ENCODE data around the gene COBL. TPM values are rescaled to one million over a fixed set of nuclear protein-coding genes. Genes with fewer than 3 reads are reported as not detected.

Gene COBL
- total RNA-seq, 2 experiments from 2014 or later, result not detected

DNA sequence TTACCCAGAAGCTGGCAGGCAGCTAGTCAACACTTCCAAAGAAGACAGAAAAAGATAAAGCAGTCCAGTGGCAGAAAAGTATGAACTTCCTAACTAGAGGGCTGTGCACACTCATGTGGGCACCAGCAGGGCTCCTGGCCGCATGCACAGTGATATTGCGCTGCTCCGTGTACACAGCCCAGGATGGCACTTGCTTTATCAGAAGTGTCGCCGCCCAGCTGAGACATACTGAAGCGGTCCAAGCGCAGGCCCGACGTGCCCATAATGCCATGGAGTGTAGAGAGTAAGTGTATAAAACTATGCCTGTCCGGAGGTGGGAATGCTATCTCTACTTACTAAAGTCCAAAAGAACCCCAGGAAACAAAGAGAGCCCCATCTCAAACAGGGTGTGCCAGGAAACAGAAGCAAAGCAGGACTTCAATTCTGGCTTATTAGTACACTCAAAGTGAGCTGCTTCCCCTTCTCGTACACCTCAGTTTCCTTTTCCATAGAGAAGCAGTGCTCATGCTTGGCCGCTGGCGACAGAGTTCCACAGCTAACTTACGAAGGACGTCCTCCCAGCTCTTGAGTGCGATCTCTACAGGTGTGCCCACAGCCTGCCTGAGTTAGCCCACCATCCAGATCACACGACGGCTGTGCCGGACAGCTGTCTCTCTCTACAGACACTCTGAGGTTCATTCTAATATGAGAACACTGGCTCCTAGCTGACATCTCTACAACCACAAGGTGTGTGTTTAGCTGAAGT lies 234.3 kb downstream of the COBL start:
- intact Hi-C loops (cut with micrococcal nuclease), result no loop called here
- no peak overlapping the region for H3K27ac Mint-ChIP-seq
- ChIA-PET POLR2A (no interaction called here), CTCF (no interaction called here)
- no peak for DNase-seq
- no peak overlapping the region for H3K4me3 Mint-ChIP-seq
- no peaks in the 10 kb centered on the region for H3K27me3 Mint-ChIP-seq
- H3K4me1 Mint-ChIP-seq (ENCODE audit: low read depth), result no peaks in the 10 kb centered on the region
- no peaks in the 10 kb centered on the region for H3K9me3 Mint-ChIP-seq
- no peaks in the 10 kb centered on the region for H3K36me3 Mint-ChIP-seq

DNA sequence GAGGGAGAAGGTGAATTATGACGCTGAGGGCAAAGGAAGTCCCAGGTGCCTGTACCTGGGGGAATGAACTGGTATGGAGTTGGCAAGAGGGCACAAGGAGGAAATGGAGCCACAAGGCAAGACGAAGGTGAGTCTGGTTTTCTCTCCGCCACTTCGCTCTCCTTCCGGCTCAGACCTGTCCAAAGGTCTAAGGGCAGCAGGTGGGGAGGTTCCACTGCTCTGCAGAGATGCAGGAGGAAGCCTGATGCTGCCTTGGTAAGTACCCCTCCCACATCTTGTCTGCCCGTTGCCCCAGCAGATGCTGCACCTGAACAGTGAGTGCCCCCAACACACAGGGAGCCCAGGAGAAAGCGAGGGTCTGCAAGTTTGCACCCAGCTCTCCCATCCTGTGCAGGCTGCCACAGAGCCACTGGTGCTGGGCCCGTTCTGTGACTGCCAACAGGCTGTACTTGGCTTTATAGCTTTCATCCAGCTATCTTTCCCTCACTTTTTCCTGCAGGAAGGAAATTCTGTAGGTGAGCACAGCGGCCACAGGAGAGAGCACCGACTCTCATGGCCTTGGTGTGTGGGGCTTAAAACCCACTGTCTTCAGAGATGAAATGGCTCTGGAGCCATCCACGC lies 235.2 kb downstream of the COBL start:
- DNase-seq, result no peak
- no peaks in the 10 kb centered on the region for H3K27me3 Mint-ChIP-seq
- intact Hi-C loops (cut with micrococcal nuclease), result no loop called here
- H3K27ac Mint-ChIP-seq, result no peak overlapping the region
- no peaks in the 10 kb centered on the region for H3K9me3 Mint-ChIP-seq
- no peak overlapping the region for H3K4me3 Mint-ChIP-seq
- H3K36me3 Mint-ChIP-seq, result no peaks in the 10 kb centered on the region
- POLR2A ChIA-PET, result no interaction called here
- H3K4me1 Mint-ChIP-seq (ENCODE audit: low read depth), result no peaks in the 10 kb centered on the region
- CTCF ChIA-PET, result no interaction called here

GRCh38 chr7:51080622-51081269 lies 235.9 kb downstream of the COBL start:
- H3K9me3 Mint-ChIP-seq, result no peaks in the 10 kb centered on the region

DNA sequence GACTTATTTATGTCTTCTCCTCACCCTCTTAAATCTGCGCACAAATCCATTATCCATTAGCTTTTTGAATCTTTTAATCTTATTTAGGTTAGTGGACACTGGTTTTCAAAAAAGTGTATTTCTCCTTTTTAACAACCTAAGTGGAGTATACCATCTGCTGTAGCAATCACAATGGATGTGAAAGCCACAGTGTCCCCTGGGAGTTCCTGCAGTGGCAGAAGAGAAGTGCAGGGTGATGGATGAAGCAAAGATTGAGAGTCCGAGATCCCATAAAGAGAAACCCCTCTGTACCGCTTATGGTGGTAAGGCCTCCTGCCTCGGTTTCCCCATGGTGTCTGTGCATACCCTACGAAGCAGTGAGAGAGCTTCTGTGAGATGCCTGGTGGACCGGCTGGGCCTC lies 236.4 kb downstream of the COBL start:
- H3K4me3 Mint-ChIP-seq, result no peak overlapping the region
- H3K27ac Mint-ChIP-seq, result no peak overlapping the region
- H3K27me3 Mint-ChIP-seq, result no peaks in the 10 kb centered on the region
- DNase-seq, result no peak
- no peaks in the 10 kb centered on the region for H3K9me3 Mint-ChIP-seq
- no peaks in the 10 kb centered on the region for H3K36me3 Mint-ChIP-seq
- ChIA-PET CTCF (interaction anchor here (0.9 kb wide), 1 partner anchor 81 kb away, joined by 4 read pairs; no protein-coding TSS in a partner anchor), POLR2A (no interaction called here)
- no peaks in the 10 kb centered on the region for H3K4me1 Mint-ChIP-seq (ENCODE audit: low read depth)
- intact Hi-C loops (cut with micrococcal nuclease), result no loop called here

More at GRCh38 chr7:51080622-51081269, 235.9 kb downstream of the COBL start:
- H3K4me1 Mint-ChIP-seq (ENCODE audit: low read depth), result no peaks in the 10 kb centered on the region
- H3K27ac Mint-ChIP-seq, result no peak overlapping the region
- DNase-seq, result no peak
- intact Hi-C loops (cut with micrococcal nuclease), result no loop called here
- H3K4me3 Mint-ChIP-seq, result no peak overlapping the region
- H3K27me3 Mint-ChIP-seq, result no peaks in the 10 kb centered on the region
- POLR2A ChIA-PET, result no interaction called here
- H3K36me3 Mint-ChIP-seq, result no peaks in the 10 kb centered on the region
- CTCF ChIA-PET, result no interaction called here

DNA sequence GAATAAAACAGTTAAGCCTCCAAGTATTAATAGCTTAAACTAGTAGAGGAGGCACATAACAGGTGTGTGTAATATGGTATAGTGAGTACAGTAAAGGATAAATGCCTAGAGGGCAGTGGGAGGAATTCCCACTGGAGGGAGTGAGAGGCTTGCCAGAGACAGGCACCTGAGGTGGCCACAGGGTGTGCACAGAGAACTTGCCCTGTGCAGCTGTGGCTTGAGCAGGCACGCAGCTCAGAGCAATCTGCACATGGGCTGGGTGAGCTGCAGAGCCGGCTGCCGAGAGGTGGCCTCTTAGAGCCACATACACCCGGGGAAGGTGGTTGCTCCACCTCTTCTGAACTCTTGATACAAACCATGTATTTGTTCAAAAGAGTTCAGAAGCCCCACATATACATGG lies 237.1 kb downstream of the COBL start:
- CTCF ChIA-PET, result interaction anchor here (0.9 kb wide), 1 partner anchor 81 kb away, joined by 4 read pairs; no protein-coding TSS in a partner anchor
- no peaks in the 10 kb centered on the region for H3K4me1 Mint-ChIP-seq (ENCODE audit: low read depth)
- no peak for DNase-seq

GRCh38 chr7:51078653-51079052 lies 238.0 kb downstream of the COBL start:
- Mint-ChIP-seq H3K4me3 (no peak overlapping the region), H3K27me3 (no peaks in the 10 kb centered on the region), H3K36me3 (no peaks in the 10 kb centered on the region), H3K4me1 (ENCODE audit: low read depth) (no peaks in the 10 kb centered on the region), H3K9me3 (no peaks in the 10 kb centered on the region), H3K27ac (no peak overlapping the region)
- POLR2A ChIA-PET, result no interaction called here
- CTCF ChIA-PET, result interaction anchor here (0.5 kb wide), 1 partner anchor 63 kb away, joined by 3 read pairs; no protein-coding TSS in a partner anchor
- no peak for DNase-seq
- intact Hi-C loops (cut with micrococcal nuclease), result no loop called here

More for the DNA sequence above, 237.1 kb downstream of the COBL start:
- Mint-ChIP-seq H3K27me3 (no peaks in the 10 kb centered on the region), H3K36me3 (no peaks in the 10 kb centered on the region), H3K4me3 (no peak overlapping the region), H3K9me3 (no peaks in the 10 kb centered on the region), H3K27ac (no peak overlapping the region)
- intact Hi-C loops (cut with micrococcal nuclease), result no loop called here
- POLR2A ChIA-PET, result no interaction called here

DNA sequence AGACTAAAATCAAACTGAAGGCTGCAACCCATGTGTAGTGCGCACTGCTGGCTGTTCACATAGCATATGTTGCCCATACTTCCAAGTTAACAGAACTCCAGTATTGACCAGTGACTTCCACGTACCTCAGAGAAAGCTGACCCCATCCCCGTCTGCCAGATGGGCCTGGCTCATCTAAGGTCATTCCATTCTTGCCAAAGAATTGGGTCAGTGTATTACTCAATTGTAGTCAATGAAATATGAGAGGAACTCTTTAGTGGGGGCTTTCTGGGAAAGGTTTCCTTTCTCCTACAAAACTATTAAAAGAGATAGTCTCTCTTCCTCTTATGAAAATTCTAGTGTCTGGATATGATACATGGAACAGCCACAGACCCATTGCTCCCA lies 238.6 kb downstream of the COBL start:
- no peak for DNase-seq
- CTCF ChIA-PET, result no interaction called here
- Mint-ChIP-seq H3K4me3 (no peak overlapping the region), H3K9me3 (no peaks in the 10 kb centered on the region), H3K4me1 (ENCODE audit: low read depth) (no peaks in the 10 kb centered on the region), H3K27ac (no peak overlapping the region), H3K27me3 (no peaks in the 10 kb centered on the region), H3K36me3 (no peaks in the 10 kb centered on the region)
- intact Hi-C loops (cut with micrococcal nuclease), result no loop called here
- POLR2A ChIA-PET, result no interaction called here

DNA sequence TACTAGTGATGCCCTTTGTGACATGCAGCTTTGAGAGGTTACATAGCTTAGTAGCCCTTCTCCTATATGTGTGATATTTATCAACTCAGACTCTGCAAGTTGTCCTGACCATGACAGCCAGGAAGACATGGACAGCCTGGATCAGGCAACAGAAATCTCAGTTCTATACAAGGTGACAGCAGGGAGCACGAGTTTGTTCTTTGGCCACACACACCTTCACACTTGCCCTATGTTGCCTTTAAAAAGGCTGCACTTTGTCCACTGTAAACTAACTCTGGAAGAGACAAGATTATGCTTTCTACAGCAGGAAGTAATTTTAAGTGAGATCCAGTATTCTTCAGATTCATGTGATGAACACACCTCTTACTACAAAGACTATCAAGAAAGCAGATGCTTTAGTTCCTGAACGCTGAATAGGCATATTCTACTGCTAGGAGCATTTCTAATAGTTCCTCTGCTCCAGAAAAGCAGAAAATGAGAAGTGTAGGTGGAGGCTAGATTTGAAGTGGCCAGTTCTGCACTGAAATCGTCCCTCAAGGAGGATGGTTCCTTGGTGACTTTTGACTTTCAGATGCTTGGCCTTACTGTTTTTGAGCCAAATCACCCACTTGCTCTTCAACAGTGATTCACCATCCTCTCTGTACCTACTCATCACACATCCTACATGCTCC lies 239.2 kb downstream of the COBL start:
- Mint-ChIP-seq H3K27me3 (no peaks in the 10 kb centered on the region), H3K4me1 (ENCODE audit: low read depth) (no peaks in the 10 kb centered on the region), H3K4me3 (no peak overlapping the region), H3K36me3 (no peaks in the 10 kb centered on the region), H3K9me3 (no peaks in the 10 kb centered on the region), H3K27ac (no peak overlapping the region)
- no peak for DNase-seq
- CTCF ChIA-PET, result interaction anchor here (2.0 kb wide), 1 partner anchor 83 kb away, joined by 8 read pairs; no protein-coding TSS in a partner anchor
- intact Hi-C loops (cut with micrococcal nuclease), result no loop called here
- POLR2A ChIA-PET, result no interaction called here

DNA sequence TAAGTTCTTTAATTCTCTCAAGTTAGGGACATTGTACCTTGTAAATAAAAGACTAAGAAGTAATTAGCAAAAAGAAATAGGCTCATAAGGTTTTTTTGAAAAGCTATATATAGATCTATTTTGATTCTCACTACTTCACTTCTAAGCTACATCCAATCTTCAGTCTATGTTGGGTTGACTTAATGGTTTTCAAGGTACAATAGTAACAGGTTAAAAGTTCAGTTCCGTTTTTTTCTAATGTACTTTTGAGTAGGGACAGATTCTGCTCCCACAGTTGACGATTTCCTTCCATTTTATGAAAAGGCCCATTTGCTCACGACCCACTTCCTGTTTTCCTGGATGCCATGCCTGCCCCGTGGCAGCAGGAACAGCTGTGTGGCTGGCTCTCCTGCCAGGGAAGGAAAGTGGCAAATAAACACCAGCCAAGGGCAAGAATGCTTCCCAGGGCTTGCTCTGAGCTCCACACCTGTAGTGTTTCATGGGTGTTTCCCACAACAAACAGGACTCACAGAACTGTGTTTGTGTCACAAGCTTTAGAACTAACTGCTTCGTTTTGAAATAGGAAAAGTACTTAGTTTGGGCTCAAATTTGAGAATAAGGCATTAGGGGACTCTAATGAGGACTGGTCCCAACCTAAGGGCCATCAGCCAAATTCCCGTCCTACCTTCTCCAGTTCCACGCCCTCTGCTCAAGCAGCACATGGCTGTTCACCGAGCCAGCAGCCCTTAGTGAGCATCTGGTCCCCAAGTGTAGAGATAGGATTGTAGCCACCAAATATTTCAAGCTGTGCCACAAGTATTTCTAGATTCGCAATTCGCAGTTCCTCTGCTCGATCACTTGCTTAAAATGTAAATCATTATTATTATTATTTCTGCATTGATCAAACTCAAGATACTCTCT lies 240.7 kb downstream of the COBL start:
- H3K4me1 Mint-ChIP-seq (ENCODE audit: low read depth), result no peaks in the 10 kb centered on the region
- intact Hi-C loops (cut with micrococcal nuclease), result no loop called here
- ChIA-PET CTCF (interaction anchor here (1.3 to 2.0 kb wide), 2 partner anchors 16 to 85 kb away, joined by 5 to 8 read pairs; no protein-coding TSS in a partner anchor), POLR2A (no interaction called here)
- no peaks in the 10 kb centered on the region for H3K27me3 Mint-ChIP-seq
- no peak overlapping the region for H3K4me3 Mint-ChIP-seq
- no peaks in the 10 kb centered on the region for H3K9me3 Mint-ChIP-seq
- no peak for DNase-seq
- no peaks in the 10 kb centered on the region for H3K36me3 Mint-ChIP-seq
- no peak overlapping the region for H3K27ac Mint-ChIP-seq

- POLR2A ChIA-PET, result no interaction called here
- intact Hi-C loops (cut with micrococcal nuclease), result no loop called here
- CTCF ChIA-PET, result no interaction called here
- H3K36me3 Mint-ChIP-seq, result no peaks in the 10 kb centered on the region
- H3K9me3 Mint-ChIP-seq, result no peaks in the 10 kb centered on the region
- no peak overlapping the region for H3K27ac Mint-ChIP-seq
- no peaks in the 10 kb centered on the region for H3K4me1 Mint-ChIP-seq (ENCODE audit: low read depth)
- H3K4me3 Mint-ChIP-seq, result no peak overlapping the region
- DNase-seq, result no peak
- H3K27me3 Mint-ChIP-seq, result no peaks in the 10 kb centered on the region
Observed at GRCh38 chr7:51073171-51073570, 243.4 kb downstream of the COBL start.

DNA sequence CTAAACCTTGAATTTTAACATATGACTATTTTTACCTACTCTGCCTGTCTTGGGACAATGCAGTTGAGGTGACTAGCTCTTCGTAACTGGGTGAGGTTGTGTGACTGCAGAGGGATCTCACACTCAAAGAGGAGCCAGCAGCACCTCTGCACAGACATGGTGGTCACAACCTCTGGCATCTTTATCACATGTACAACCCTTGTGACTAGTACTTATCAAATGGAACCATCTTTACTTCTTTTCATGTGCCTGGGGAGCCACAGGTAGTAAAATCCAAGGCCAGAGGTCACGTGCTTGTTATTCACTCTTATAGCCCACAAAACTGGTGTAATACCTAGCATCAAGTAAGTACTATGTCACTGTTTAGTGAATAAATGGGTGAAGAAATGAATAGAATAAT lies 244.3 kb downstream of the COBL start:
- Mint-ChIP-seq H3K4me3 (no peak overlapping the region), H3K27me3 (no peaks in the 10 kb centered on the region), H3K36me3 (no peaks in the 10 kb centered on the region), H3K4me1 (ENCODE audit: low read depth) (no peaks in the 10 kb centered on the region), H3K27ac (no peak overlapping the region), H3K9me3 (no peaks in the 10 kb centered on the region)
- intact Hi-C loops (cut with micrococcal nuclease), result no loop called here
- CTCF ChIA-PET, result interaction anchor here (0.6 to 2.8 kb wide), 3 partner anchors 9 to 89 kb away, joined by 3 to 7 read pairs (median 3); no protein-coding TSS in a partner anchor
- POLR2A ChIA-PET, result no interaction called here
- DNase-seq, result no peak
